HG02623 (cell line): ENCODE results near the gene C14orf180.
"Not testable (repeated sequence)": the region's sequence is repeated elsewhere in the genome, so short reads cannot be mapped to it uniquely, and the experiment has no call there.

Experiments
- ATAC-seq: cut with Tn5 transposase; IDR thresholded peaks from one replicate; pipeline ENCODE4 v1.9.1; 2021; ENCODE audit warnings: moderate library complexity; ENCODE audit not compliant: unreplicated experiment

The C14orf180 gene

GRCh38 chr14:104604458-104605449 lies 25.2 kb downstream of the C14orf180 start, which contains the start of gene TMEM179:
Gene TMEM179, minus strand, starts transcription at chr14:104604772. Its CDS starts 31 bp downstream, at chr14:104604741.
- ATAC-seq: no peak

- ATAC-seq: no peak
These were observed 30.1 kb downstream of the C14orf180 start for GRCh38 chr14:104609666-104610065.

GRCh38 chr14:104610749-104611310 lies 31.3 kb downstream of the C14orf180 start:
- no peak for ATAC-seq

GRCh38 chr14:104611881-104612280 lies 32.3 kb downstream of the C14orf180 start:
- ATAC-seq: no peak

GRCh38 chr14:104614126-104614812 lies 34.7 kb downstream of the C14orf180 start:
- no peak for ATAC-seq

- ATAC-seq: no peak
These were observed 45.4 kb downstream of the C14orf180 start for GRCh38 chr14:104624939-104625338.

- ATAC-seq: no peak
These were observed 53.2 kb downstream of the C14orf180 start for GRCh38 chr14:104632781-104633180.

GRCh38 chr14:104633276-104634137 lies 53.9 kb downstream of the C14orf180 start:
- no peak for ATAC-seq

- ATAC-seq: no peak
These were observed 54.7 kb downstream of the C14orf180 start for GRCh38 chr14:104634138-104634760.

GRCh38 chr14:104634886-104635570 lies 55.5 kb downstream of the C14orf180 start:
- ATAC-seq: no peak

GRCh38 chr14:104635717-104636116 lies 56.2 kb downstream of the C14orf180 start:
- no peak for ATAC-seq

- ATAC-seq: no peak
These were observed 56.6 kb downstream of the C14orf180 start for GRCh38 chr14:104636131-104636530.

GRCh38 chr14:104636846-104637545 lies 57.4 kb downstream of the C14orf180 start:
- ATAC-seq: not testable (repeated sequence)

- ATAC-seq: no peak
These were observed 58.0 kb downstream of the C14orf180 start for GRCh38 chr14:104637546-104638003.

GRCh38 chr14:104638190-104638589 lies 58.6 kb downstream of the C14orf180 start:
- ATAC-seq: no peak

- ATAC-seq: no peak
These were observed 59.4 kb downstream of the C14orf180 start for GRCh38 chr14:104638927-104639450.

- no peak for ATAC-seq
These were observed 59.9 kb downstream of the C14orf180 start for GRCh38 chr14:104639471-104639870.
